Measurements from ENCODE around the gene TDO2. TPM values are rescaled to one million over a fixed set of nuclear protein-coding genes. Genes with fewer than 3 reads are reported as not detected.

The TDO2 gene
- total RNA-seq, 1 experiment from 2014 or later = 0.13 TPM

- TF ChIP-seq CREM (CRISPR knock-in tag; IDR thresholded peaks at IDR 0.05) (no peak), E2F1 (CRISPR knock-in tag; IDR thresholded peaks at IDR 0.05) (no peak), CTCF (IDR thresholded peaks at IDR 0.05) (no peak), USF1 (CRISPR knock-in tag; IDR thresholded peaks at IDR 0.05) (no peak), CREB1 (CRISPR knock-in tag; IDR thresholded peaks at IDR 0.05) (no peak), ZNF232 (CRISPR knock-in tag; IDR thresholded peaks at IDR 0.05) (no peak), JAZF1 (CRISPR knock-in tag; IDR thresholded peaks at IDR 0.05) (no peak), NR3C1 (CRISPR knock-in tag; conservative IDR thresholded peaks at IDR 0.05; ENCODE audit: low read depth) (no peak), NR1H2 (CRISPR knock-in tag; IDR thresholded peaks at IDR 0.05) (no peak)
These were observed 59.3 kb downstream of the TDO2 start (continued) for GRCh38 chr4:155962767-155963166.

- ATAC-seq (no peak), DNase-seq (ENCODE audit: low spot score) (no peak)
- Mint-ChIP-seq H3K27me3 (ENCODE audit: low read depth) (no peaks in the 10 kb centered on the region), H3K9me3 (peaks cover 13% of the 10 kb centered on the region), H3K4me3 (no peak overlapping the region), H3K27ac (no peak overlapping the region), H3K4me1 (peaks cover 9% of the 10 kb centered on the region), H3K36me3 (no peaks in the 10 kb centered on the region; the same call in 1 of the 2 replicates)
- POLR2A ChIA-PET = no interaction called here
- CTCF ChIA-PET = no interaction called here
- TF ChIP-seq ZBTB43 (CRISPR knock-in tag; IDR thresholded peaks at IDR 0.05) (no peak), ZSCAN18 (CRISPR knock-in tag; IDR thresholded peaks at IDR 0.05) (no peak), STAT6 (CRISPR knock-in tag; conservative IDR thresholded peaks at IDR 0.05; ENCODE audit: low read depth) (no peak), NFYB (CRISPR knock-in tag; conservative IDR thresholded peaks at IDR 0.05; ENCODE audit: low read depth) (no peak), MYBL2 (CRISPR knock-in tag; IDR thresholded peaks at IDR 0.05) (no peak)
These were observed 60.8 kb downstream of the TDO2 start for GRCh38 chr4:155964016-155964891.
